Body of pancreas (tissue), 4 donors: Measurements from ENCODE around the gene ESPNL. TPM values are rescaled to one million over a fixed set of nuclear protein-coding genes. Genes with fewer than 3 reads are reported as not detected.

Experiments used
- ATAC-seq: fragments of 150-250 bp; one replicate; pipeline ENCODE4 v1.9.1; 2016
- DNase-seq, 4 donors: peaks; one replicate each; pipeline ENCODE4 v3.0.0-alpha.2; 2019
- H3K27ac ChIP-seq, 4 donors: fragments of 200-600 bp; sonication (generic); 1 replicate in 3 of 4; 2 replicates in 1 of 4; pipeline versions ENCODE4 v1.5.1 to v1.6.1; 2016 to 2019; ENCODE audit warnings: mild to moderate bottlenecking in 1 of 4, mixed read lengths in 1 of 4, moderate library complexity in 1 of 4
- H3K27me3 ChIP-seq, 2 donors: fragments of 200-600 bp; sonication (generic); one replicate each; pipeline ENCODE4 v1.6.0; 2016; ENCODE audit warnings: mild to moderate bottlenecking in 1 of 2
- H3K36me3 ChIP-seq, 2 donors: fragments of 200-600 bp; sonication (generic); replicated peaks in 1 of 2; 2 replicates each; pipeline ENCODE4 v1.5.1; 2016; ENCODE audit warnings: low read depth in 2 of 2; ENCODE audit not compliant: insufficient read depth in 1 of 2
- H3K4me1 ChIP-seq: fragments of 200-600 bp; sonication (generic); one replicate; pipeline ENCODE4 v1.6.0; 2016
- H3K4me3 ChIP-seq, 2 donors: fragments of 200-600 bp; sonication (generic); 1 replicate in 1 of 2; 2 replicates in 1 of 2; pipeline ENCODE4 v1.5.1; 2016 to 2019
- H3K9me3 ChIP-seq, 3 donors: fragments of 200-600 bp; sonication (generic); 1 replicate in 2 of 3; 2 replicates in 1 of 3; pipeline ENCODE4 v1.5.1; 2016
- POLR2A ChIP-seq, 3 donors: fragments of 450-650 bp; IDR thresholded peaks; one replicate each; pipeline ENCODE4 v1.6.1; 2016; ENCODE audit warnings: antibody characterized with exemption in 3 of 3, mild to moderate bottlenecking in 2 of 3
- WGBS, 2 donors: methylation state at CpG; one replicate each; pipeline ENCODE4 v1.1.5; 2017; 5-methylcytosine and 5-hydroxymethylcytosine counted together
- intact Hi-C: fragments of 100-400 bp; cut with DNase I; formaldehyde crosslinking; loops from one replicate; pipeline ENCODE4 v1.15.1; 2023
- total RNA-seq, 2 donors: library from RNA; depleted of rRNA; stranded (reverse); fragments of >200 nt; gene quantifications; one replicate each; pipeline ENCODE4 v1.1.0, GENCODE V29; 2016
- TF ChIP-seq, protein P1 (sequence below), 7 experiments: fragments of 450-650 bp in 4 of 7; fragments of 200-600 bp in 3 of 7; sonication (generic) in 3 of 7; IDR thresholded peaks; one replicate each; pipeline ENCODE4 v1.5.1; 2016 to 2019; ENCODE audit warnings: antibody characterized with exemption in 7 of 7

The ESPNL gene
- total RNA-seq, 2 donors from 2014 or later = not detected

DNA sequence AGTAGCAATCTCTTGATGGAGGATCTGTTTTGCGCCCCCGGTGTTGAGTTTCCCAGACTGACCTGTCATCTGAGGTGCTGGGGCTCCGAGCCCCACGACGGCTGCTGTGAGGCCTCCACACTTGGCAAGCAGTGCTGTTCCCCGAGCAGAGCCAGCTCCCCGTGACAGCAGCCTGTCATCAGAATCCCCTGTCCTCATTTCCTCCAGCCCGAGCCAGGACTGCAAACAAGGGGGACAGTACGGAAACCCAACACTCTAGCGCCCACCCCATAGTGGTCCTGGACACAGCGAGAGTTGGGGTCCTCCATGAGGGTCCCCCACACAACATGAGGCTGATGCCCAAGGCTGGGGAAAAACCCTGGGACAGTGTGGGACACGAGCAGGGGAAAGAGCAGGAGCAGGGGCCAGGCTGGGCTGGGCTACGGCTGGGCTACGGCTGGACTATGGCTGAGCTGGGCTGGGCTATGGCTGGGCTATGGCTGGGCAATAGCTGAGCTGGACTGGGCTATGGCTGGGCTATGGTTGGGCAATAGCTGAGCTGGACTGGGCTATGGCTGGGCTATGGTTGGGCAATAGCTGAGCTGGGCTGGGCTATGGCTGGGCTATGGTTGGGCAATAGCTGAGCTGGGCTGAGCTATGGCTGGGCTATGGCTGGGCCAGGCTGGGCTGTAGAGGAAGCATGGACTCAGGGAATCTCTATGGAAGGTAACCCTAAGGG is 36.8 kb downstream of the ESPNL start:
- Histone ChIP-seq H3K4me1 (peaks cover 6% of the 10 kb centered on the region), H3K9me3 (no peaks in the 10 kb centered on the region), H3K4me3 (no peak overlapping the region), H3K27me3 (no peaks in the 10 kb centered on the region), H3K27ac (no peak overlapping the region), H3K36me3 (no peaks in the 10 kb centered on the region)
- TF ChIP-seq, protein P1, sequence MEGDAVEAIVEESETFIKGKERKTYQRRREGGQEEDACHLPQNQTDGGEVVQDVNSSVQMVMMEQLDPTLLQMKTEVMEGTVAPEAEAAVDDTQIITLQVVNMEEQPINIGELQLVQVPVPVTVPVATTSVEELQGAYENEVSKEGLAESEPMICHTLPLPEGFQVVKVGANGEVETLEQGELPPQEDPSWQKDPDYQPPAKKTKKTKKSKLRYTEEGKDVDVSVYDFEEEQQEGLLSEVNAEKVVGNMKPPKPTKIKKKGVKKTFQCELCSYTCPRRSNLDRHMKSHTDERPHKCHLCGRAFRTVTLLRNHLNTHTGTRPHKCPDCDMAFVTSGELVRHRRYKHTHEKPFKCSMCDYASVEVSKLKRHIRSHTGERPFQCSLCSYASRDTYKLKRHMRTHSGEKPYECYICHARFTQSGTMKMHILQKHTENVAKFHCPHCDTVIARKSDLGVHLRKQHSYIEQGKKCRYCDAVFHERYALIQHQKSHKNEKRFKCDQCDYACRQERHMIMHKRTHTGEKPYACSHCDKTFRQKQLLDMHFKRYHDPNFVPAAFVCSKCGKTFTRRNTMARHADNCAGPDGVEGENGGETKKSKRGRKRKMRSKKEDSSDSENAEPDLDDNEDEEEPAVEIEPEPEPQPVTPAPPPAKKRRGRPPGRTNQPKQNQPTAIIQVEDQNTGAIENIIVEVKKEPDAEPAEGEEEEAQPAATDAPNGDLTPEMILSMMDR (IDR thresholded peaks at IDR 0.05) = no peak
- no peak for TF ChIP-seq POLR2A (IDR thresholded peaks at IDR 0.05)
- peak; percentile 26 to 59 (median 40) for DNase-seq
- ATAC-seq = no peak
- intact Hi-C loops = no loop called here
- 78 to 80% methylated on average over 13 to 14 of the region's 14 CpGs for WGBS, 2 donors

DNA sequence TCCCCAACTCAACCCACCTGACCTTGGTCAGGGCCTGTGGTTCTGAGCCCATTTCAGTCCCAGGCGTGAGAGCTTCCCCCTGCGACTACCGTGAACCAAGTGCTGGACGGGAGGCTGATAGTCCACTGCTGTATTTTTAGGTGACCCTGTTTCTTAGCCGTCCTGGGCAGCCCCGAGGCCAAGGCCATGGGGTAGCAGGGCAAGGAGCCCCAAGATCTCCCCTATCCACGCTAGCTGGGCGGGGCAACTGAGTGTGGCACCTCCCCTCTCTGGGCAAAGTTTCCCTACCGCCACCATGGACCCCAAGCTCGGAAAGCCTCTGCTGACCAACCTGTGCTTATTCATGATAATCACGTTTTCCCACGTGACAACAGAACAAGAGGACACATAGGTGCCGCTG is 37.7 kb downstream of the ESPNL start:
- WGBS, 2 donors = 92% methylated on average over 9 to 13 of the region's 13 CpGs
- no peak overlapping the region for H3K4me3 ChIP-seq
- H3K27me3 ChIP-seq = no peaks in the 10 kb centered on the region
- no peak for TF ChIP-seq POLR2A (IDR thresholded peaks at IDR 0.05)
- TF ChIP-seq, protein P1 (IDR thresholded peaks at IDR 0.05) = no peak
- H3K4me1 ChIP-seq = peaks cover 6% of the 10 kb centered on the region
- no peaks in the 10 kb centered on the region for H3K9me3 ChIP-seq
- H3K36me3 ChIP-seq = no peaks in the 10 kb centered on the region
- no peak for DNase-seq
- intact Hi-C loops = no loop called here
- H3K27ac ChIP-seq = no peak overlapping the region
- no peak for ATAC-seq

DNA sequence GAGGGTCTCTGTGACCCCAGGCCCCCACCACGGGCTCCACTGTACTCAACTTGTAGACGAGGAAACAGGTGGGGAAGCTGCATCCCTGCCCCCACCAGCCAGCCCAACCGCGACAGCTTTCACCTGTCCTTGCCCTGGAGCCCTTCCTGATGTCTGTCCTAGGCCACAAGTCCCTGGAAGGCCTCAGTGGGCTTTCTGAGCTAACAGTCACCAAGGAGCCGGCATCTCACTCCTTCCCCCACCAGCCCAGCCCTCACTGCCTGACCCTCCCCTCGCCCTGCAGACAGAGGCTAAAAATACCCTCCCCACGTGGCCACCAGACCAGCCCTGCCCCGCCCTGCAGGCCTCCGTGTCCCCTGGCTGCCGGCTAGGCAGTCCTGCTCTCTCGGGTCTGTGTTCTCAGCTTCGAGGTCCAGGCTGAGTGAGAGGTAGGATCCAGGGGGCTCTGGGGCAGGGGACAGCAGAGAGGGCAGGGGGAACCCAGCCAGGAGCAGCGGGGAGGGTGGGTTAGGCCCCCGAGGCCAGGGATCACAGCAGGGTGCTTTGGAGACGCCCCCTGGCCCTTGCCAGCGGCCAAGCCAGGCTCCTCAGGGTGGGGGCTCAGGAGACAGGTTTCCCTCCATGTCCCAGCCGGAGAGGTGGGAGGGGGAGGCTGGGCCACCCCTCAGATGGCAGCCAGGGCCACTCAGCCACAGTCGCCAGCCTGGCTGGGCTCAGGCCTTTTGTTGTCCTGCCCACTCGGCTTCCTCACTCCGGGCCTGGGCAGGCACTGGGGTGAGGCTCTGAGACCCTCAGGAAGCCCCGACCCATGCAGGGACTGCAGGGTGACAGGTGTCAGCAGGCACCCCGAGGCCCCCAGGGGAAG is 38.4 kb downstream of the ESPNL start, which contains the start of gene KLHL30:
TSS of gene KLHL30 (plus strand) at position 338 of the 865 bp plus-strand sequence. CDS start 2,087 bp downstream, outside the sequence.
- H3K4me3 ChIP-seq = no peak within 1 kb of the TSS

DNA sequence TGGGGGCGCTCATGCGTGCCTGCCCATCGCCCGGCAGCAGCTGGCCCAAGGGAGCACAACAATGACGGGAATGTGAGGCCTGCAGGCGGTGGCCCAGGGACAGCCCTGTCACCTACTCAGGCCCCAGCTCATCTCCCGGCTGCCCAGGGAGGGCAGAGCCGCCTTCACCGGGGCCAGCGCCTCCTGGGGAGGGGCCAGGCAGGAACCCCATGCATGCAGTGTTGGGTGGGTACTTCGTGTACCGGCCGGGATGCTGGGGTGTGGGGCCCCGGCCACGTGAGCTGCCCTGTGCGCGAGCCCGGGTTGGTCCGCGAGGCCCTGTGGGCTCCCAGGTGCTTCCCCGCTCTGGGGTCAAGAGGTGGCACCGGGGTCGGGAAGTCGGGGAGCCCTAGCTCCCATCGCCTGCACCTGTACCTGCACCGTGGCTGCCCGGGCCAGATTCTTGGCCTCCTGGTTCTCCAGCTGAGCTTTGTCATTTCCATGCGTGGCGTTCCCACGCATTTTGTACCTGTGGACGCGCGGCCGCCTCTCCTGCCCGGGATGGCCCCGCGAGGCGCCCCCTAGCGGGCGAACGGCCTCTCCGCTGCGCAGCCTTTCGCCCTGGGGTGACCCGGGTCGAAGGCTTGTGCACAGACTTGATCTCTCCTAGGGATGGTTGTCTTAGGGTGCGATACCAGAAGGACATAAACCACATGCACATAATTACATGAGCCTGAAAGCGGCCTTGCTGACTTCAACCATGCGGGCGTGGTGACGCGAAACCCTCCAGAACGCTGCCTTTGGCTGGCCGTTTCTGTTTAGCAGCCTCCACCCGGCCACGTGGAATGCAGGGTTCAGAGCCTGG is 39.3 kb downstream of the ESPNL start:
- Histone ChIP-seq H3K4me1 (peaks cover 6% of the 10 kb centered on the region), H3K4me3 (no peak overlapping the region), H3K9me3 (no peaks in the 10 kb centered on the region), H3K27me3 (no peaks in the 10 kb centered on the region), H3K36me3 (no peaks in the 10 kb centered on the region), H3K27ac (no peak overlapping the region)
- peak; percentile 37 for ATAC-seq
- peak in 2 of 4 donors; percentile 35 to 53 for DNase-seq
- WGBS, 2 donors = 40 to 53% methylated on average over 16 to 47 of the region's 56 CpGs
- intact Hi-C loops = no loop called here
- TF ChIP-seq, protein P1 (IDR thresholded peaks at IDR 0.05) = peak; percentile 35 to 59 (median 49)
- no peak for TF ChIP-seq POLR2A (IDR thresholded peaks at IDR 0.05)

More for the DNA sequence above, 38.4 kb downstream of the ESPNL start, which contains the start of gene KLHL30:
- no peaks in the 10 kb centered on the region for H3K9me3 ChIP-seq
- intact Hi-C loops = no loop called here
- H3K4me1 ChIP-seq = peaks cover 6% of the 10 kb centered on the region
- DNase-seq (no peak), ATAC-seq (no peak)
- H3K36me3 ChIP-seq = no peaks in the 10 kb centered on the region
- H3K27ac ChIP-seq = no peak within 1 kb of the TSS
- 81 to 82% methylated on average over 18 to 20 of the region's 22 CpGs for WGBS, 2 donors
- no peaks in the 10 kb centered on the region for H3K27me3 ChIP-seq
- TF ChIP-seq, protein P1 (IDR thresholded peaks at IDR 0.05) = no peak
